ENCODE measurements around the gene LRRC4B.

DNA sequence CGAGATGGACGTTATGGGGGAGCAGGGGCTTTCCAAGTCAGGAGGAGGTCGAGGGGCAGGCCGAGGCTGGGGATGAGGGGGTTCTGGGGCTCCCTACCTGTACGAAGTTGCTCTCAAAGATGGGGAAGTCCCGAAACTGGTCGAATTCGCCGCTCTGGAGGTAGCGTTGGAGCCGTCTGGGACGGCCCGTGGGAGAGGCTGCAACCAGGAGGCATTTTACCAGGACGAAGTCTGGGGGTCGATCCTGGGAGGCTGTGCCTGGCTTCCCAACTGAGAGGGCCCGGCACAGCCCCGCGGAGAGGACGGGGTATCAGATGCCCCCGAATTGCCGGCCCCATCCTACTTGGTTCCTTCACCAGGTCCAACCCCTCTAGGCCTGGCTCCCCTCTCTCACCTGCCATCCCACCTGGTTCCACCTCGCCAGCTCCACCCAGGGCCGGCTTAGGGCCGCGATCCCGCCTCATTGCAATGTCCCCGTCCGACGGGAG lies 92.5 kb downstream of the LRRC4B start:
- TF ChIP-seq POLR2AphosphoS5 (IDR thresholded peaks at IDR 0.05; ENCODE audit: low read depth, low read length) (no peak), SMC3 (IDR thresholded peaks at IDR 0.05; ENCODE audit: low read depth, low read length) (no peak), RXRA (IDR thresholded peaks at IDR 0.05; ENCODE audit: borderline replicate concordance, low read depth) (no peak), MXI1 (IDR thresholded peaks at IDR 0.05; ENCODE audit: low read depth, low read length) (no peak), EP300 (IDR thresholded peaks at IDR 0.05; ENCODE audit: borderline replicate concordance in 1 of 2, low read depth in 1 of 2, low read length in 1 of 2) (no peak), EZH2phosphoT487 (IDR thresholded peaks at IDR 0.05; ENCODE audit: borderline replicate concordance, low read depth) (no peak)
- TF ChIP-seq, protein P1, sequence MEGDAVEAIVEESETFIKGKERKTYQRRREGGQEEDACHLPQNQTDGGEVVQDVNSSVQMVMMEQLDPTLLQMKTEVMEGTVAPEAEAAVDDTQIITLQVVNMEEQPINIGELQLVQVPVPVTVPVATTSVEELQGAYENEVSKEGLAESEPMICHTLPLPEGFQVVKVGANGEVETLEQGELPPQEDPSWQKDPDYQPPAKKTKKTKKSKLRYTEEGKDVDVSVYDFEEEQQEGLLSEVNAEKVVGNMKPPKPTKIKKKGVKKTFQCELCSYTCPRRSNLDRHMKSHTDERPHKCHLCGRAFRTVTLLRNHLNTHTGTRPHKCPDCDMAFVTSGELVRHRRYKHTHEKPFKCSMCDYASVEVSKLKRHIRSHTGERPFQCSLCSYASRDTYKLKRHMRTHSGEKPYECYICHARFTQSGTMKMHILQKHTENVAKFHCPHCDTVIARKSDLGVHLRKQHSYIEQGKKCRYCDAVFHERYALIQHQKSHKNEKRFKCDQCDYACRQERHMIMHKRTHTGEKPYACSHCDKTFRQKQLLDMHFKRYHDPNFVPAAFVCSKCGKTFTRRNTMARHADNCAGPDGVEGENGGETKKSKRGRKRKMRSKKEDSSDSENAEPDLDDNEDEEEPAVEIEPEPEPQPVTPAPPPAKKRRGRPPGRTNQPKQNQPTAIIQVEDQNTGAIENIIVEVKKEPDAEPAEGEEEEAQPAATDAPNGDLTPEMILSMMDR (IDR thresholded peaks at IDR 0.05) = no peak

All from SK-N-SH (cell line).